GM23338 (cell line): Measurements from ENCODE around the gene PRKAB2. TPM values are rescaled to one million over a fixed set of nuclear protein-coding genes. Genes with fewer than 3 reads are reported as not detected.

Experiments used
- ATAC-seq: fragments of 200-7000 bp; cut with Tn5 transposase; 3 replicates; pipeline ENCODE4 v1.9.1; 2020
- DNase-seq: peaks from one replicate; pipeline ENCODE4 v3.0.0-alpha.2; 2015; ENCODE audit warnings: low spot score
- H2AFZ ChIP-seq: fragments of 200-600 bp; sonication (generic); 2 replicates; pipeline ENCODE4 v1.8.0; 2016; ENCODE audit warnings: antibody characterized with exemption, mild to moderate bottlenecking, moderate library complexity
- H3F3A ChIP-seq: fragments of 200-600 bp; sonication (generic); replicated peaks from 2 replicates; pipeline ENCODE4 v1.8.0; 2017; ENCODE audit warnings: antibody characterized with exemption, mixed run types, low read depth
- H3K27ac ChIP-seq: fragments of 200-600 bp; sonication (generic); 2 replicates; pipeline ENCODE4 v1.6.1; 2016; ENCODE audit warnings: low read depth
- H3K27me3 ChIP-seq: fragments of 200-600 bp; sonication (generic); 2 replicates; pipeline ENCODE4 v1.8.0; 2016; ENCODE audit warnings: mild to moderate bottlenecking, mixed run types, moderate library complexity; ENCODE audit not compliant: insufficient read depth
- H3K36me3 ChIP-seq: fragments of 200-600 bp; sonication (generic); 2 replicates; pipeline ENCODE4 v1.8.0; 2016; ENCODE audit warnings: mild to moderate bottlenecking; ENCODE audit not compliant: insufficient read depth
- H3K4me1 ChIP-seq: fragments of 200-600 bp; sonication (generic); 2 replicates; pipeline ENCODE4 v1.8.0; 2016; ENCODE audit warnings: mild to moderate bottlenecking, moderate library complexity; ENCODE audit not compliant: insufficient read depth
- H3K4me2 ChIP-seq: fragments of 200-600 bp; sonication (generic); 2 replicates; pipeline ENCODE4 v1.7.1; 2017; ENCODE audit warnings: mixed run types
- H3K4me3 ChIP-seq: fragments of 200-600 bp; sonication (generic); 2 replicates; pipeline ENCODE4 v1.6.1; 2016; ENCODE audit warnings: mixed run types
- H3K79me2 ChIP-seq: fragments of 200-600 bp; sonication (generic); replicated peaks from 2 replicates; pipeline ENCODE4 v1.8.0; 2017; ENCODE audit warnings: mild to moderate bottlenecking; ENCODE audit not compliant: insufficient read depth
- H3K9me2 ChIP-seq: fragments of 200-600 bp; sonication (generic); 2 replicates; pipeline ENCODE4 v1.8.0; 2017; ENCODE audit not compliant: insufficient read depth
- H4K20me1 ChIP-seq: fragments of 200-600 bp; sonication (generic); replicated peaks from 2 replicates; pipeline ENCODE4 v1.8.0; 2017; ENCODE audit warnings: mild to moderate bottlenecking; ENCODE audit not compliant: insufficient read depth
- H3K27ac Mint-ChIP-seq: 2 replicates; pipeline ENCODE4 v1.8.0; 2020; ENCODE audit warnings: inconsistent platforms, mild to moderate bottlenecking, moderate library complexity, mixed read lengths
- H3K27me3 Mint-ChIP-seq: 3 replicates; pipeline ENCODE4 v1.8.0; 2022; ENCODE audit warnings: low read depth, mild to moderate bottlenecking, moderate library complexity, mixed read lengths, inconsistent platforms; ENCODE audit not compliant: insufficient read depth, poor library complexity
- H3K36me3 Mint-ChIP-seq: 3 replicates; pipeline ENCODE4 v1.8.0; 2021; ENCODE audit warnings: low read depth, mild to moderate bottlenecking, inconsistent platforms, moderate library complexity, mixed read lengths
- H3K4me1 Mint-ChIP-seq: 3 replicates; pipeline ENCODE4 v1.8.0; 2020; ENCODE audit warnings: mild to moderate bottlenecking, inconsistent platforms, mixed read lengths
- H3K4me3 Mint-ChIP-seq: 3 replicates; pipeline ENCODE4 v1.8.0; 2021; ENCODE audit warnings: moderate library complexity, mild to moderate bottlenecking, inconsistent platforms, mixed read lengths
- H3K9me3 Mint-ChIP-seq: 3 replicates; pipeline ENCODE4 v1.8.0; 2020; ENCODE audit warnings: moderate library complexity, mild to moderate bottlenecking, inconsistent platforms, mixed read lengths
- CREB1 ChIP-seq: fragments of 250-450 bp; sonication (Bioruptor Pico); IDR thresholded peaks from 2 replicates; pipeline ENCODE4 v1.5.0; 2020; ENCODE audit warnings: low read depth, mild to moderate bottlenecking, moderate library complexity
- CTCF ChIP-seq, 2 experiments: fragments of 200-600 bp in 1 of 2; sonication (generic) in 1 of 2; conservative IDR thresholded peaks; 2 replicates each; pipeline versions ENCODE4 v1.5.1 to v1.6.1; 2016 to 2017; ENCODE audit warnings: antibody characterized with exemption in 2 of 2, low read depth in 2 of 2, mild to moderate bottlenecking in 2 of 2, moderate library complexity in 1 of 2
- ETS1 ChIP-seq: IDR thresholded peaks from 2 replicates; pipeline ENCODE4 v1.6.1; 2016; ENCODE audit warnings: antibody characterized with exemption
- EZH2 ChIP-seq: fragments of 200-600 bp; sonication (generic); IDR thresholded peaks from one replicate; pipeline ENCODE4 v1.8.0; 2017; ENCODE audit warnings: antibody characterized with exemption, mild to moderate bottlenecking, low read depth; ENCODE audit not compliant: unreplicated experiment
- EZH2phosphoT487 ChIP-seq: fragments of 200-600 bp; sonication (generic); IDR thresholded peaks from one replicate; pipeline ENCODE4 v1.8.1; 2018; ENCODE audit warnings: antibody characterized with exemption; ENCODE audit not compliant: unreplicated experiment
- JUNB ChIP-seq: IDR thresholded peaks from one replicate; pipeline ENCODE4 v1.6.1; 2016; ENCODE audit warnings: antibody characterized with exemption; ENCODE audit not compliant: unreplicated experiment
- NANOG ChIP-seq: IDR thresholded peaks from 2 replicates; pipeline ENCODE4 v1.6.1; 2016; ENCODE audit warnings: antibody characterized with exemption, borderline replicate concordance
- REST ChIP-seq: IDR thresholded peaks from one replicate; pipeline ENCODE4 v1.6.1; 2018; ENCODE audit warnings: antibody characterized with exemption; ENCODE audit not compliant: unreplicated experiment
- STAT1 ChIP-seq: IDR thresholded peaks from one replicate; pipeline ENCODE4 v1.6.1; 2016; ENCODE audit warnings: antibody characterized with exemption; ENCODE audit not compliant: unreplicated experiment
- ZNF114 ChIP-seq: fragments of 250-450 bp; sonication (Bioruptor Pico); IDR thresholded peaks from 2 replicates; pipeline ENCODE4 v1.5.0; 2020; ENCODE audit warnings: mild to moderate bottlenecking, moderate library complexity
- ZNF331 ChIP-seq: fragments of 250-450 bp; sonication (Bioruptor Pico); IDR thresholded peaks from 2 replicates; pipeline ENCODE4 v1.5.0; 2020; ENCODE audit warnings: low read depth, mild to moderate bottlenecking, moderate library complexity
- ZNF462 ChIP-seq: fragments of 250-450 bp; sonication (Bioruptor Pico); IDR thresholded peaks from 2 replicates; pipeline ENCODE4 v1.5.0; 2020; ENCODE audit warnings: mild to moderate bottlenecking, moderate library complexity
- long read RNA-seq: library from polyadenylated mRNA; unstranded; transcript quantifications from one replicate; pipeline ENCODE4 v2.0.0, GENCODE V29; 2020; ENCODE audit not compliant: unreplicated experiment
- polyA plus RNA-seq: library from polyadenylated mRNA; unstranded; fragments of >200 nt; fragmentation: Nextera tagmentation; extraction: Ambion mirVana; gene quantifications from 2 replicates; pipeline ENCODE4 v1.2.1, GENCODE V29; 2016
- total RNA-seq: library from RNA; depleted of rRNA; stranded (reverse); fragments of >200 nt; shearing (Covaris generic); gene quantifications from 2 replicates; pipeline ENCODE4 v1.2.3, GENCODE V29; 2014; rRNA removed

The PRKAB2 gene
- total RNA-seq (27.3 and 32.2 TPM in 2 replicates), polyA plus RNA-seq (14.3 and 15.9 TPM in 2 replicates)
- long read RNA-seq, full-length matches to known transcripts, result 7 of 19 reads
- long read RNA-seq, partial matches to known transcripts, result 8 of 19 reads
- long read RNA-seq, other reads (novel, unspliced or antisense), result 4 of 19 reads

GRCh38 chr1:147172168-147173016 lies at the start of gene PRKAB2:
Gene PRKAB2 (minus strand): TSS chr1:147172470. CDS start chr1:147172144, 326 bp downstream.
- peak within 1 kb of the TSS; percentile 92 for H2AFZ ChIP-seq
- H3K36me3 Mint-ChIP-seq, result peaks cover 5% of the 10 kb centered on the region; the same call in 2 of the 3 replicates
- 0 out of 2 replicates have a peak, but pooled peaks cover 4% of the 10 kb centered on the region for H3F3A ChIP-seq
- peaks cover 17% of the 10 kb centered on the region for H3K27me3 Mint-ChIP-seq
- H3K4me3 Mint-ChIP-seq, result peak within 1 kb of the TSS; percentile 97
- no peaks in the 10 kb centered on the region for H3K9me2 ChIP-seq
- H3K4me2 ChIP-seq, result peak within 1 kb of the TSS; percentile 95
- peak; percentile 95 for DNase-seq
- peaks cover 37% of the 10 kb centered on the region for H3K4me1 Mint-ChIP-seq
- peaks cover 3% of the 10 kb centered on the region; the same call in 1 of the 2 replicates for H3K27me3 ChIP-seq
- peaks cover 3% of the 10 kb centered on the region; the same call in 1 of the 3 replicates for H3K9me3 Mint-ChIP-seq
- peaks cover 39% of the 10 kb centered on the region for H3K4me1 ChIP-seq
- peak; percentile 90 for ATAC-seq
- no peaks in the 10 kb centered on the region; the same call in 1 of the 2 replicates for H4K20me1 ChIP-seq
- H3K79me2 ChIP-seq, result peaks cover 44% of the 10 kb centered on the region
- H3K4me3 ChIP-seq, result peak within 1 kb of the TSS; percentile 89
- H3K27ac ChIP-seq, result peak within 1 kb of the TSS; percentile 87
- H3K36me3 ChIP-seq, result no peaks in the 10 kb centered on the region
- peak within 1 kb of the TSS; percentile 99 for H3K27ac Mint-ChIP-seq
- TF ChIP-seq EZH2phosphoT487 (no peak), CREB1 (CRISPR knock-in tag) (peak; percentile 49; the same call in 1 of the 2 replicates), REST (no peak), ZNF114 (no peak), ZNF331 (CRISPR knock-in tag) (no peak), NANOG (no peak), ZNF462 (CRISPR knock-in tag) (no peak), ETS1 (no peak; the same call in 1 of the 2 replicates), EZH2 (no peak), JUNB (no peak), STAT1 (no peak), CTCF (conservative IDR thresholded peaks at IDR 0.05; ENCODE audit: low read depth in 2 of 2) (peak; percentile 68 to 87)
